Fibroblast of pulmonary artery (primary cell): ENCODE measurements around the gene SLC2A10.

Source experiments
- DNase-seq: peaks from one replicate; pipeline ENCODE4 v3.0.0-alpha.2; 2010; ENCODE audit warnings: low read depth
- H3K4me3 ChIP-seq: replicated peaks from 2 replicates; pipeline ENCODE4 v1.5.1; 2011; ENCODE audit warnings: low read depth, mild to moderate bottlenecking, control low read depth, low read length, moderate library complexity
- TF ChIP-seq, protein P1 (sequence below): IDR thresholded peaks from 2 replicates; pipeline ENCODE4 v1.5.1; 2011; ENCODE audit warnings: mild to moderate bottlenecking, control low read depth, low read length, inconsistent platforms; ENCODE audit errors: missing control alignments

Gene SLC2A10

DNA sequence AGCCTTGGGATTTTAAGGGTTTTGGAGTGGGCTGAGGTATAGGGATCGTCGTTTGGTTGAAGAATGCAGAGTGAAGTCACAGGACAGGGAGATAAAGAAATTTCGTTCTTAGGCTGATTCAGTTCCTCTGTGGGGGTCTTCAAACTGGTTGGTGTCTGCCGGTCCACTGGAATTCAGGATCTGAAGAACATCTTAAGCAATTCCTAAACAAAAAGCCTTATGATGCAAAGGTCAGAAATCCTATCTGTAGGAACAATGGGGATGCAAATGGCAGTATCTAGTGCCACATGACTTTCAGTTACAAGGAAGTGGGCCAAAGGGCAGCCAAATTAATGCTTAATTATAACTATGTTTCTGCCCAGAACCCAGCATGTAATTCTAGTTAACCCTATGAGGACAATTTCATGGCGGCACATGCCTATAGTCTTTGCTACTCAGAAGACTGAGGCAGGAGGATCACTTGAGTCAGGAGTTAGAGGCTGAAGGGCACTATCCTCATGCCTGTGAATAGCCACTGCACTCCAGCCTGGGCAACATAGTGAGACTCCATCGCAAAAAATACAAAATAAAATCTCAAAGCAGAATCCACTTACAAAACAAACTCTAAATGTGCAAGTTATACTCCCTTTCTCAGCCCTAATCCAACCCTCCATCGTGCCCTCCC lies 4.6 kb upstream of the SLC2A10 start:
- no peak overlapping the region for H3K4me3 ChIP-seq
- TF ChIP-seq, protein P1, sequence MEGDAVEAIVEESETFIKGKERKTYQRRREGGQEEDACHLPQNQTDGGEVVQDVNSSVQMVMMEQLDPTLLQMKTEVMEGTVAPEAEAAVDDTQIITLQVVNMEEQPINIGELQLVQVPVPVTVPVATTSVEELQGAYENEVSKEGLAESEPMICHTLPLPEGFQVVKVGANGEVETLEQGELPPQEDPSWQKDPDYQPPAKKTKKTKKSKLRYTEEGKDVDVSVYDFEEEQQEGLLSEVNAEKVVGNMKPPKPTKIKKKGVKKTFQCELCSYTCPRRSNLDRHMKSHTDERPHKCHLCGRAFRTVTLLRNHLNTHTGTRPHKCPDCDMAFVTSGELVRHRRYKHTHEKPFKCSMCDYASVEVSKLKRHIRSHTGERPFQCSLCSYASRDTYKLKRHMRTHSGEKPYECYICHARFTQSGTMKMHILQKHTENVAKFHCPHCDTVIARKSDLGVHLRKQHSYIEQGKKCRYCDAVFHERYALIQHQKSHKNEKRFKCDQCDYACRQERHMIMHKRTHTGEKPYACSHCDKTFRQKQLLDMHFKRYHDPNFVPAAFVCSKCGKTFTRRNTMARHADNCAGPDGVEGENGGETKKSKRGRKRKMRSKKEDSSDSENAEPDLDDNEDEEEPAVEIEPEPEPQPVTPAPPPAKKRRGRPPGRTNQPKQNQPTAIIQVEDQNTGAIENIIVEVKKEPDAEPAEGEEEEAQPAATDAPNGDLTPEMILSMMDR, result no peak
- no peak for DNase-seq

DNA sequence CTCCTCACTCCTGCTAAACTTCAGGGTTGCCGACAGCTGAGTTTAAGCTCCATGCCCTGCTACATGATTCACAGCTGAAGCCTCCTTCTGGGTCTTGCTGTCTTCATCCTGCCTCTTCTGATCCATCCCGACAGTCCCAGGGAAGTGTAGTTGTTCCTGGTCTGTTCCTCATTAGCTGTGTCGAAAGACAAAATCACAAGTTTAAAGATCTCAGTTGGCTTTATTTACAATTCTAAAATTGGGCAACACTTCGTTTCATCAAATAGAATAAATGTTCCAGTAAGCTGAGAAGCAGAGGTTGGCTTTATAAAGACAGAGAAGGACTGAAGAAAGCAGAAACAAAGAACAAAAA lies 4.1 kb upstream of the SLC2A10 start:
- no peak overlapping the region for H3K4me3 ChIP-seq
- no peak for DNase-seq
- TF ChIP-seq, protein P1, result no peak

- no peak overlapping the region for H3K4me3 ChIP-seq
- DNase-seq, result no peak
- TF ChIP-seq, protein P1, result no peak
Measured at GRCh38 chr20:46706242-46706641, 3.2 kb upstream of the SLC2A10 start.

DNA sequence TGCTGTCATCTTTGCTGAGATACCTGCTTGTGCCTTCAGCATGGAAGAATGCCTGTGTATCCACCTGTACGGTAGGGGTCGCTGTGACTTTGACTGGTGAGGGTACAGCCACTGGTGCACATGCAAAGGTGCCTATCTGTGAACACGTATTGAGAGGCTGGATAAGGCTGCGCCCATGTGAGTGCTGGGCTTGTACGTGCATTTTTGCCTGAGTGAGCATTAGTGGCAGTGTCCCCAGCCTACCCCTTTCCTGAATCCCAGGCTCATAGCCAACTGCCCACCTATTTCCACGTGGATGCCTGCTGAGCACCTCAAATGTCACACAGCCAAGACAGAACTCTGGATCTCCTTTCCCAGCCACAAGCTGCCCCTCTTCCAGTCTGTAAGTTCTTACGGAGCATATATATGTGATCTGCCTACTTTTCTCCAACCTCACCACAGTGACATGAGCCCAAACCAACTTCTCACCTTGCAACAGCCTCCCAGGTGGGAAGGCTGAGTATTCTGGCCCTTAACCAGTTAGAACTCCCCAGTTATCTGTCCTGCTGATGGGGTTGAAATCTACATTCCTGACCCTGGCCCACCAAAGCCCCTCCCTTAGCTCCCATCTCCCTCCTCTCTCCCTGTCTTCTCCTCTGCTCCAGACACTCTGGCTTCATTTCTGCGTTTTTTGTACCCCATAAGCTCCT lies 1.1 kb upstream of the SLC2A10 start:
- H3K4me3 ChIP-seq, result no peak overlapping the region
- TF ChIP-seq, protein P1, result peak; percentile 15
- no peak for DNase-seq

GRCh38 chr20:46709055-46709458 lies 392 bp upstream of the SLC2A10 start:
- peak overlapping the region; percentile 76 for H3K4me3 ChIP-seq
- TF ChIP-seq, protein P1, result no peak

DNA sequence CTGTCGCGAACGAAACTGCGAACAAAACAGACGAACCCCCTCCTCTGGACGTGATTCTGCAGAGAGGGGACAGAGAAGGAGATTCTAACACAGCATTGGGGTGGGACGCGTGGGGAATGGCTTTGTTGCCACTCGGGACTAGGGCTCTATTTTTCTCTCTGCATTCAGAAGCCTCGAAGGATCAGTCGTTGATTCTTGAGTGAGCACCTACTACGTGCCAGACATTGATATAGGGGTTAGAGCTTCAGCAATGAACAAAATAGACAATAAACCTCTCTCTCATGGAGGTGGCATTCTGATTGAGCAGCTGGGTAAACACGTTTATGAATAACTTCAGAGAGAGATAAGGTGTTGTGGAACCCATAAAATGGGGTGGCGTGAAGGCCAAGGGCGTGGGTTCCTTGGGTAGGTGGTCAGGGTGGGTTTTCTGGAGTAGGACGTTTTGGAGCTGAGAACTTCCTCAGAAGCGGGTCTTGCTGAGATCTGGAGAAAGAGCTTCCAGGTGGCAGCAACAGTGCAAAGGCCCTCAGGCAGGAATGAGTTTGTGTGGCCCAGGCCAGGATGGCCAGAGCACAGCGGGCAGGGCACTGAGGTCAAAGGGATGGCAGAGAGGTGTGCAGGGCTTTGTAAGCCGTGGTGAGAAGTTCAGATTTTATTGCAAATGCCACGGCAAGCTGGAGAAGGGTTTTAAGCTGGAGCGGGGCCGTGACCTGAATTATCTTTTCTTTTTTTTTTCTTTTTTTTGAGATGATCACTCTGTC lies 884 bp downstream of the SLC2A10 start:
- DNase-seq, result no peak
- H3K4me3 ChIP-seq, result peak overlapping the region; percentile 76
- TF ChIP-seq, protein P1, result no peak

More at GRCh38 chr20:46709055-46709458, 392 bp upstream of the SLC2A10 start:
- DNase-seq, result no peak
